Smooth muscle cell (in vitro differentiated cells): ENCODE results near the gene AGBL4. TPM values are rescaled to one million over a fixed set of nuclear protein-coding genes. Genes with fewer than 3 reads are reported as not detected.

ENCODE experiments used
- DNase-seq: peaks from one replicate; lab custom pipeline; 2025; ENCODE audit not compliant: unreplicated experiment; lab: John Stamatoyannopoulos, UW
- H2AFZ ChIP-seq: fragments of 200-600 bp; sonication (generic); 2 replicates; pipeline ENCODE4 v1.6.0; 2016; ENCODE audit warnings: antibody characterized with exemption, low read depth, mild to moderate bottlenecking
- H3F3A ChIP-seq: fragments of 200-600 bp; sonication (generic); 2 replicates; pipeline ENCODE4 v1.6.0; 2017; ENCODE audit warnings: antibody characterized with exemption, low read depth
- H3K27ac ChIP-seq: fragments of 200-600 bp; sonication (generic); 2 replicates; pipeline ENCODE4 v1.5.1; 2016; ENCODE audit warnings: low read depth, mild to moderate bottlenecking
- H3K27me3 ChIP-seq: fragments of 200-600 bp; sonication (generic); 2 replicates; pipeline ENCODE4 v1.6.1; 2016; ENCODE audit warnings: low read depth, mild to moderate bottlenecking
- H3K36me3 ChIP-seq: fragments of 200-600 bp; sonication (generic); 2 replicates; pipeline ENCODE4 v1.5.1; 2016; ENCODE audit warnings: low read depth
- H3K4me1 ChIP-seq: fragments of 200-600 bp; sonication (generic); 2 replicates; pipeline ENCODE4 v1.5.1; 2016; ENCODE audit warnings: low read depth
- H3K4me2 ChIP-seq: fragments of 200-600 bp; sonication (generic); 2 replicates; pipeline ENCODE4 v1.6.0; 2016; ENCODE audit warnings: mild to moderate bottlenecking
- H3K4me3 ChIP-seq: fragments of 200-600 bp; sonication (generic); 2 replicates; pipeline ENCODE4 v1.5.1; 2016; ENCODE audit warnings: mild to moderate bottlenecking
- H3K79me2 ChIP-seq: fragments of 200-600 bp; sonication (generic); 2 replicates; pipeline ENCODE4 v1.6.0; 2016; ENCODE audit warnings: low read depth, mild to moderate bottlenecking
- H3K9ac ChIP-seq: fragments of 200-600 bp; sonication (generic); 2 replicates; pipeline ENCODE4 v1.6.0; 2016; ENCODE audit warnings: low read depth
- H3K9me3 ChIP-seq: fragments of 200-600 bp; sonication (generic); replicated peaks from 2 replicates; pipeline ENCODE4 v1.5.1; 2016; ENCODE audit warnings: low read depth
- H4K20me1 ChIP-seq: fragments of 200-600 bp; sonication (generic); 2 replicates; pipeline ENCODE4 v1.6.0; 2016; ENCODE audit warnings: low read depth
- WGBS: methylation state at CpG from one replicate; pipeline ENCODE4 v1.1.7; 2016; ENCODE audit warnings: low lambda C conversion rate; 5-methylcytosine and 5-hydroxymethylcytosine counted together
- polyA plus RNA-seq: library from polyadenylated mRNA; unstranded; fragments of >200 nt; fragmentation: Nextera tagmentation; extraction: Ambion mirVana; gene quantifications from 2 replicates; pipeline ENCODE4 v1.2.1, GENCODE V29; 2016
- total RNA-seq: library from RNA; depleted of rRNA; stranded (reverse); fragments of >200 nt; gene quantifications from 2 replicates; pipeline ENCODE4 v1.2.3, GENCODE V29; 2014
- TF ChIP-seq, protein P1 (sequence below): fragments of 200-600 bp; sonication (generic); IDR thresholded peaks from 2 replicates; pipeline ENCODE4 v1.5.1; 2017; ENCODE audit warnings: borderline replicate concordance, mild to moderate bottlenecking, antibody characterized with exemption; ENCODE audit not compliant: insufficient read depth, poor library complexity, severe bottlenecking

The AGBL4 gene
- total and polyA plus RNA-seq, 2 experiments from 2014 or later: 0.29 TPM; not detected in 1

DNA sequence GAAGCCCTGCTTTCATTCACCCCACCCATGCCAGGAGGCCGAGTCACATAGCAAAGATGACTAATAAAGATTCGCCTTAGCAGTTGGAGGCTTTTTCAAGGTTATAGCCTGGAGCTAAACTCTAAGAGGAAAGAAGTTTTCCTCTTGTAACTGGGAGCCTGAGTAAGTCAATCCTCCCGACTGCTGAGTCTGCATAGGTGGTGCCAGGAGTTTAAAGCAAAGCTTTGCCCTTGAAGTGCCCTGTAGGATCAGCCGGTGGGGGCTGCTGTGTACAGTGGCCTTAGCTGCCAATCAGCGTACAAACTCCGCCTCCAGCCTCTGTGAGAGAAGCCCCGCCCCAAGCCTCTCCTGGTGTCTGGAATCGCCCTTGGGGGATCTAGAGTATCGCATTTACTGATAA, 1404.2 kb downstream of the AGBL4 start:
- Histone ChIP-seq H3K9ac (no peak overlapping the region), H4K20me1 (no peaks in the 10 kb centered on the region), H3K4me2 (peak overlapping the region; percentile 75), H3F3A (no peaks in the 10 kb centered on the region), H3K27ac (no peak overlapping the region), H2AFZ (peak overlapping the region; percentile 36), H3K4me3 (peak overlapping the region; percentile 12), H3K27me3 (peaks cover 14% of the 10 kb centered on the region), H3K79me2 (no peaks in the 10 kb centered on the region), H3K9me3 (no peaks in the 10 kb centered on the region), H3K4me1 (peaks cover 6% of the 10 kb centered on the region), H3K36me3 (no peaks in the 10 kb centered on the region)
- WGBS: 8% methylated on average over 9 of the region's 9 CpGs
- TF ChIP-seq, protein P1, sequence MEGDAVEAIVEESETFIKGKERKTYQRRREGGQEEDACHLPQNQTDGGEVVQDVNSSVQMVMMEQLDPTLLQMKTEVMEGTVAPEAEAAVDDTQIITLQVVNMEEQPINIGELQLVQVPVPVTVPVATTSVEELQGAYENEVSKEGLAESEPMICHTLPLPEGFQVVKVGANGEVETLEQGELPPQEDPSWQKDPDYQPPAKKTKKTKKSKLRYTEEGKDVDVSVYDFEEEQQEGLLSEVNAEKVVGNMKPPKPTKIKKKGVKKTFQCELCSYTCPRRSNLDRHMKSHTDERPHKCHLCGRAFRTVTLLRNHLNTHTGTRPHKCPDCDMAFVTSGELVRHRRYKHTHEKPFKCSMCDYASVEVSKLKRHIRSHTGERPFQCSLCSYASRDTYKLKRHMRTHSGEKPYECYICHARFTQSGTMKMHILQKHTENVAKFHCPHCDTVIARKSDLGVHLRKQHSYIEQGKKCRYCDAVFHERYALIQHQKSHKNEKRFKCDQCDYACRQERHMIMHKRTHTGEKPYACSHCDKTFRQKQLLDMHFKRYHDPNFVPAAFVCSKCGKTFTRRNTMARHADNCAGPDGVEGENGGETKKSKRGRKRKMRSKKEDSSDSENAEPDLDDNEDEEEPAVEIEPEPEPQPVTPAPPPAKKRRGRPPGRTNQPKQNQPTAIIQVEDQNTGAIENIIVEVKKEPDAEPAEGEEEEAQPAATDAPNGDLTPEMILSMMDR: no peak
- no peak for DNase-seq

DNA sequence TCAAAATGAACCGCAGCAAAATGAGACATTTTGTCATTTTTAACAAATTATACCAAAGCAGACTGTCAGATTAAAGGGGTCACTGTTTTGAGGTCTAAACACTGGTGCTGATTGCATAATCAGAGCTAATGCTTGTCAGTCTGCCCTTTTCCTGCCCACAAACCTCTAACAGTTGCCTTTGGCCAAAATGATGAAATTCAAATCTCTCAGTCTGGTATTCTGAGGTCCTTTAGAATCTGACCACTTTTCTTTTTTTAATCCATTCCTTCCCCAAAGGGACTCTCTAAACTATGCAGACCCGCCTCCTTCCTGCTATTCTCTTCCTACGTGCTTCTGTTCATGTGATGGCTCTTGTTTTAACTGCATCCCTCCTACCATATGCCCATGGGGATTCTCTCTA, 1406.5 kb downstream of the AGBL4 start:
- H3K4me3 ChIP-seq: no peak overlapping the region
- H3K79me2 ChIP-seq: no peaks in the 10 kb centered on the region
- peak overlapping the region; percentile 6 for H3K4me2 ChIP-seq
- 64% methylated on average over 3 of the region's 3 CpGs for WGBS
- TF ChIP-seq, protein P1: no peak
- no peak overlapping the region for H3K27ac ChIP-seq
- no peaks in the 10 kb centered on the region for H3F3A ChIP-seq
- no peaks in the 10 kb centered on the region for H3K36me3 ChIP-seq
- H2AFZ ChIP-seq: no peak overlapping the region
- H3K27me3 ChIP-seq: peaks cover 6% of the 10 kb centered on the region
- H3K9me3 ChIP-seq: no peaks in the 10 kb centered on the region
- no peaks in the 10 kb centered on the region for H4K20me1 ChIP-seq
- DNase-seq: no peak
- H3K9ac ChIP-seq: no peak overlapping the region
- H3K4me1 ChIP-seq: peaks cover 6% of the 10 kb centered on the region

DNA sequence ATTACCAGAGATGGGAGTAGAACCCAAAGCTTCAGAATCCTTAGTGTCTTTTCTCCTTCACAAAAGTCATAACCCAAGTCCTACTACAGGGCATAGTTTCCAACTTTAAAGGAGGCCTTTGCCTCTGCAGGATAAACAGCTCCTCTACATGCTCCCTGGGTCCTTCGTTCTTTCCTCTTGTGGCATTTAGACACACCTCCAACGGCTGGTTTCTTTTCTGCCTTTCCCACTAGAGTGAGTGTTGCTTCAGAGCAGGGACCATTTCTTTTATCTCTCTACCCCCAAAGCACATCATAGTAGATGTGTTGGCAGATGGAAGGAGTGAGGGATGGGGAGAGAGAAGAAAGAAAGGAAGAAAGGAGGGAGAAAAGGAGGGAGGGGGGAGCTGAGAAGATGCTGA, 1407.0 kb downstream of the AGBL4 start:
- TF ChIP-seq, protein P1: no peak
- Histone ChIP-seq H4K20me1 (no peaks in the 10 kb centered on the region), H3K4me2 (no peak overlapping the region), H3K9me3 (no peaks in the 10 kb centered on the region), H3K27me3 (peaks cover 6% of the 10 kb centered on the region), H3K4me3 (no peak overlapping the region), H3K9ac (no peak overlapping the region), H3F3A (no peaks in the 10 kb centered on the region), H3K36me3 (no peaks in the 10 kb centered on the region), H3K27ac (no peak overlapping the region), H3K79me2 (no peaks in the 10 kb centered on the region), H2AFZ (no peak overlapping the region), H3K4me1 (peaks cover 6% of the 10 kb centered on the region)
- 72% methylated on average over 2 of the region's 2 CpGs for WGBS
- DNase-seq: no peak

DNA sequence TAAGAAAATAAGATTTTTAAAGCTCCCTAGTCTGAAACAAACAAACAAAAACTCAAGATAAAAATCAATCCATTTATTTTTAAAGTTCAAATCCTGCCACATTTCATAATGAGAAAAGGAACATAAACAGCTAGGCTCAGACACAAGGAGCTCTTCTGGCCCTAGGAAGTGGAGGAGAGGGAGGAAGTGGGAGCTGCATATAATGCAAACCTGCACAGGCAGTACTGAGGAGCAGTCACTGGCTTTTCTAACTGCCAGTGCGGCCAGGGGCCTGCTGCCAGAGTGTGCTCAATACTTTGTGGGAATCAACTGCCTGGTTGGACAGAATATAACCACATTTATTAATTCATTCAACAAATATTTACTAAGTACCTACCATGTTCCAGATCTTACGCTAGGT, 1411.9 kb downstream of the AGBL4 start:
- Histone ChIP-seq H4K20me1 (no peaks in the 10 kb centered on the region), H3K4me3 (no peak overlapping the region), H2AFZ (no peak overlapping the region), H3K27me3 (peaks cover 10% of the 10 kb centered on the region), H3K36me3 (no peaks in the 10 kb centered on the region), H3K9ac (no peak overlapping the region), H3F3A (no peaks in the 10 kb centered on the region), H3K4me1 (peaks cover 7% of the 10 kb centered on the region), H3K9me3 (no peaks in the 10 kb centered on the region), H3K4me2 (no peak overlapping the region), H3K79me2 (no peaks in the 10 kb centered on the region), H3K27ac (no peak overlapping the region)
- no peak for DNase-seq
- TF ChIP-seq, protein P1: no peak
- WGBS: 85% methylated on average over 2 of the region's 2 CpGs
